Astrocyte of the cerebellum (primary cell): ENCODE data around the gene MAG.
"Not testable (repeated sequence)": the region's sequence is repeated elsewhere in the genome, so short reads cannot be mapped to it uniquely, and the experiment has no call there.

Experiments
- DNase-seq: peaks from one replicate; pipeline ENCODE4 v3.0.0-alpha.2; 2011; ENCODE audit warnings: low read depth
- H3K4me3 ChIP-seq: 2 replicates; pipeline ENCODE4 v1.5.1; 2011; ENCODE audit warnings: mild to moderate bottlenecking, low read depth, low read length, moderate library complexity
- CTCF ChIP-seq: IDR thresholded peaks from 2 replicates; pipeline ENCODE4 v1.5.1; 2012; ENCODE audit warnings: low read length, low read depth, moderate library complexity, mild to moderate bottlenecking; ENCODE audit errors: missing control alignments
- in situ Hi-C: cut with HindIII; loops from 2 replicates; pipeline ENCODE4 v1.10.0; 2017; ENCODE audit warnings: low sequenced_read_pairs

Gene MAG

GRCh38 chr19:35284153-35285094, 7.5 kb upstream of the MAG start:
- H3K4me3 ChIP-seq = no peak overlapping the region
- no peak for DNase-seq
- TF ChIP-seq CTCF = no peak
- in situ Hi-C loops = no loop called here

- no peak for DNase-seq
- in situ Hi-C loops = no loop called here
- TF ChIP-seq CTCF = no peak
- no peak overlapping the region for H3K4me3 ChIP-seq
These were observed 6.9 kb upstream of the MAG start for GRCh38 chr19:35285095-35285449.

GRCh38 chr19:35285465-35285864, 6.5 kb upstream of the MAG start:
- in situ Hi-C loops, H3K4me3 ChIP-seq, DNase-seq: not testable (repeated sequence)

- in situ Hi-C loops = not testable (repeated sequence)
These were observed 5.9 kb upstream of the MAG start for GRCh38 chr19:35286101-35286500.

GRCh38 chr19:35287713-35288112, 4.2 kb upstream of the MAG start:
- in situ Hi-C loops = no loop called here
- TF ChIP-seq CTCF = no peak
- DNase-seq = no peak
- H3K4me3 ChIP-seq = no peak overlapping the region

More at GRCh38 chr19:35286101-35286500, 5.9 kb upstream of the MAG start:
- DNase-seq, H3K4me3 ChIP-seq: not testable (repeated sequence)

- no peak for DNase-seq
- H3K4me3 ChIP-seq = no peak overlapping the region
- in situ Hi-C loops = no loop called here
- no peak for TF ChIP-seq CTCF
These were observed 3.6 kb upstream of the MAG start for GRCh38 chr19:35288331-35288730.

- DNase-seq = no peak
- in situ Hi-C loops = no loop called here
- no peak for TF ChIP-seq CTCF
- H3K4me3 ChIP-seq = no peak overlapping the region
These were observed 3.1 kb upstream of the MAG start for GRCh38 chr19:35288906-35289305.
